Renal cortex interstitium (tissue), 11 donors: ENCODE measurements around the gene KLHL24. TPM values are rescaled to one million over a fixed set of nuclear protein-coding genes. Genes with fewer than 3 reads are reported as not detected.

Source experiments
- DNase-seq, 11 donors: peaks; one replicate each; pipeline ENCODE4 v3.0.0-alpha.2; 2013; ENCODE audit warnings: low read depth in 9 of 11, low spot score in 4 of 11; ENCODE audit errors: extremely low read depth in 1 of 11
- polyA plus RNA-seq, 3 donors: library from polyadenylated mRNA; unstranded; fragments of 120-200 nt; gene quantifications; one replicate each; pipeline ENCODE4 v1.2.1, GENCODE V29; 2013; ENCODE audit not compliant: insufficient read length in 3 of 3

The KLHL24 gene
- polyA plus RNA-seq, 3 donors = 42.7 to 63.2 (median 50.8) TPM

DNA sequence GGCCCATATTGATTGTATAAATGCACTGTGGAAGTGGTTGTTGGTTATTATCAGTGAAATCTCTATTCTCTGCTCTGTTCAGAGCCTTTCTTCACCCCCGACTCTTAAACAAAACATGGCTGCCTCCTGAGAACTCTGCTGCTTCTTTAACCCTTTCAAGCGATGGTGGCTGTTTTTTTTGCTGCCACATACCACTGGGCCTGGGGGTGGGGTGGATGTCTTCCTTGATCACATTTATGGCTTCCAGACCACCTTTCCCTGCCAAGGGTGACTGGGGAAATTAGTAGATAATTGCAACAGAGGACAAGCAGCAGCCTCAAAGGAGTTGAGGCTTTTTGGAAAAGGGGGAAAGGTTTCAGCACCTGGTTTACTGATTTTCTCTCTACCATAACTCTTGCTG lies 94.9 kb downstream of the KLHL24 start:
- DNase-seq = no peak

DNA sequence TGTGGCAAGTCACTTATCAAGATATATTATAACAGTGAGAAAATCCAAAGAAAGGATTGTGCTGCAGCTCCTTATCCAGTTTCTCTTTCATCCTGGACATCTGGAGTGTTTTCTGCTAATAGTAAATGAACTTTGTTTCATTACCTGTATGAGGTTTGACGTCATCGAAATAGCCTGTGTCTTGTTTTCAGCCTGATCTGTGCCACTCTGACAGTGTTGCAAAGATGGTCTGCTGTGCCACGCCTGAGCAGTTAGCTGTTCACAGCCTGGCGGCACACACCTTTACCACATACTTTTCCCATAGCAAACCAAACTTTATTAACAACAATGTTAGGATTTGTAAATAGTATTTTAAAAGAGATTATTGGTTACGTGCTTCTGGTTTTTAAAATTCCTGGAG lies 96.2 kb downstream of the KLHL24 start:
- DNase-seq = no peak

DNA sequence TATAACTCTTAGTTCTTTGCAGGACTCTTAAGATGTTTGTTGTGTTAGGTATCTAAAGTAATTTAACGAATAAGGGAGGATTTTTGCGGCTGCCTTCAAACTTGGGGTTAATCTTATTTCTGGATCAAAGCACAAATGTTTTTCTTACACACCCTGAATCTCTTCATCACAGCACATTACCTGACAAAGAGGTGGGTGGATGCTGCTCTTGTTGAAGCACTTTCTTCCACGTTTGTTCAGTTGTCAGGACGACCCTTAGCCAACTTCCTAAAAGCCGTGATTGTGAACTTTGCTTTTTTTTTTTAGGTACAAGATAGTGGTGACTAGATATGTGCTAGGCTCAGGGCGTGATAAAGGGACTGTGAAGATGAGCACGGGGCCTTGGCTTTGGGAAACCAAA lies 98.1 kb downstream of the KLHL24 start:
- DNase-seq = no peak

Other genes starting within 250 kb of the KLHL24 start
- gene MCF2L2, start 207.0 kb upstream of the KLHL24 start, polyA plus RNA-seq = 1 to 10 TPM in 1 of 3 donors, under 1 TPM in 2; 0.62 to 1.2 (median 0.81) TPM
- gene KLHL6, start 79.9 kb upstream of the KLHL24 start, polyA plus RNA-seq = 1 to 10 TPM; 1.2 to 1.9 (median 1.2) TPM
- 10 to 100 TPM; 35.8 to 40.9 (median 38.4) TPM for gene YEATS2, start 62.2 kb downstream of the KLHL24 start, polyA plus RNA-seq
- 1 to 10 TPM in 2 of 3 donors, under 1 TPM in 1; 0.86 to 1.9 (median 1.3) TPM for gene MAP6D1, start 190.0 kb downstream of the KLHL24 start, polyA plus RNA-seq
- 10 to 100 TPM; 51.0 to 59.8 (median 51.4) TPM for gene PARL, start 249.3 kb downstream of the KLHL24 start, polyA plus RNA-seq